Neural progenitor cell (in vitro differentiated cells): ENCODE data around the gene HIVEP1.

Experiments used
- CTCF ChIP-seq: fragments of 200-600 bp; sonication (generic); IDR thresholded peaks from 2 replicates; pipeline ENCODE4 v1.5.1; 2017; ENCODE audit warnings: antibody characterized with exemption, mild to moderate bottlenecking
- EZH2 ChIP-seq: fragments of 200-600 bp; sonication (generic); IDR thresholded peaks from 2 replicates; pipeline ENCODE4 v1.6.1; 2017; ENCODE audit warnings: antibody characterized with exemption, mild to moderate bottlenecking, moderate library complexity

DNA sequence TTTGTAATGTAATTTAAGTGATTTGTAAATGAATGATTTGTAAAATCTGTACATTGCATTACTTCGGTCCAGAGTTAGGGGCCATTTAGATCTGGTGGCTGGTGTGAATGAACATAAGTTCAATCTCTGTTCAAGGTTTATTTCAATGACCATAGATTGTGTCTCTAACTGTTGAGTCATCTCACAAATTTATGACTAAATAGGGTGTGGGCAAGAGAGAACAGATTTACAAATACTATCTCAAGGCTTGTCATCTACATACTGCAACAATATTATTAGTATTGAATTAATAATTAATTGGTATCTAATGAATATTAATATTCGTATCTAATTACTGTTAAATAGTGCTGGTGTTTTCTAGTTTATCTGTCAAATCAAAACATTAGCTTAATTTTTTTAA, 162.8 kb downstream of the HIVEP1 start:
- TF ChIP-seq CTCF (no peak), EZH2 (no peak)
